ENCODE results near the gene SH2D2A. TPM values are rescaled to one million over a fixed set of nuclear protein-coding genes. Genes with fewer than 3 reads are reported as not detected.

Gene SH2D2A
- total and polyA plus RNA-seq, 9 of the 15 experiments (the other 6 are each of a cell fraction or from before 2014, with no cell fraction given), result 0.89 to 33.6 (median 6.9) TPM

DNA sequence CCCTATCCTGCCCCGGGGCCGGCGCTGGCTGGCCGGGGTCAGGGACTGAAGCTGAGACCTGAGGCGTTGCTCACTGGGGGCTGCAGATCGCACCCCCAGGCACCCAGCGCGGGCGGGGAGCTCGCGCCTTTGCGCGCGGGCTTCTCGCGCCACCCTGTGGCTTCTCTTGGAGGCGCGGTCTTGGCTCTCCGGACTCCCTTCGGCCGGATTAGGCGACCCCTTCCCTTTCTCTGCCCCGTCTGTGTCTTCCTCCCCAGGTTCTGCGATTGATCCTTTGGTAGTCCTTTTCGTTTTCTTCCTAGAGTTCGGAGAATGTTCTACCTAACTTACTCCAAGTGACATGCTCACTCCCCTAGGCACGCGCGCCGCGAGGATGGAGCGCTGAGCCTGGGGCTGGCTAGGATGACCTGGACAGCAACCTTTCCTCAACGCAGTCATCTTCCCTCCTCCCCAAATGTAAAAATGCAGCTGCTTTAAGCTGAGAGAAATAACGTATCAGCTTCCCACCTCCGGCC is 43.5 kb upstream of the SH2D2A start (continued):
- TF ChIP-seq, protein P1, sequence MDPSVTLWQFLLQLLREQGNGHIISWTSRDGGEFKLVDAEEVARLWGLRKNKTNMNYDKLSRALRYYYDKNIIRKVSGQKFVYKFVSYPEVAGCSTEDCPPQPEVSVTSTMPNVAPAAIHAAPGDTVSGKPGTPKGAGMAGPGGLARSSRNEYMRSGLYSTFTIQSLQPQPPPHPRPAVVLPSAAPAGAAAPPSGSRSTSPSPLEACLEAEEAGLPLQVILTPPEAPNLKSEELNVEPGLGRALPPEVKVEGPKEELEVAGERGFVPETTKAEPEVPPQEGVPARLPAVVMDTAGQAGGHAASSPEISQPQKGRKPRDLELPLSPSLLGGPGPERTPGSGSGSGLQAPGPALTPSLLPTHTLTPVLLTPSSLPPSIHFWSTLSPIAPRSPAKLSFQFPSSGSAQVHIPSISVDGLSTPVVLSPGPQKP (CRISPR knock-in tag; IDR thresholded peaks at IDR 0.05), result no peak
- TF ChIP-seq, protein P2, sequence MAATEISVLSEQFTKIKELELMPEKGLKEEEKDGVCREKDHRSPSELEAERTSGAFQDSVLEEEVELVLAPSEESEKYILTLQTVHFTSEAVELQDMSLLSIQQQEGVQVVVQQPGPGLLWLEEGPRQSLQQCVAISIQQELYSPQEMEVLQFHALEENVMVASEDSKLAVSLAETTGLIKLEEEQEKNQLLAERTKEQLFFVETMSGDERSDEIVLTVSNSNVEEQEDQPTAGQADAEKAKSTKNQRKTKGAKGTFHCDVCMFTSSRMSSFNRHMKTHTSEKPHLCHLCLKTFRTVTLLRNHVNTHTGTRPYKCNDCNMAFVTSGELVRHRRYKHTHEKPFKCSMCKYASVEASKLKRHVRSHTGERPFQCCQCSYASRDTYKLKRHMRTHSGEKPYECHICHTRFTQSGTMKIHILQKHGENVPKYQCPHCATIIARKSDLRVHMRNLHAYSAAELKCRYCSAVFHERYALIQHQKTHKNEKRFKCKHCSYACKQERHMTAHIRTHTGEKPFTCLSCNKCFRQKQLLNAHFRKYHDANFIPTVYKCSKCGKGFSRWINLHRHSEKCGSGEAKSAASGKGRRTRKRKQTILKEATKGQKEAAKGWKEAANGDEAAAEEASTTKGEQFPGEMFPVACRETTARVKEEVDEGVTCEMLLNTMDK (IDR thresholded peaks at IDR 0.05; ENCODE audit: borderline replicate concordance, insufficient read depth, low read depth, low read length, poor library complexity, severe bottlenecking), result peak; percentile 63
- TF ChIP-seq, protein P3, sequence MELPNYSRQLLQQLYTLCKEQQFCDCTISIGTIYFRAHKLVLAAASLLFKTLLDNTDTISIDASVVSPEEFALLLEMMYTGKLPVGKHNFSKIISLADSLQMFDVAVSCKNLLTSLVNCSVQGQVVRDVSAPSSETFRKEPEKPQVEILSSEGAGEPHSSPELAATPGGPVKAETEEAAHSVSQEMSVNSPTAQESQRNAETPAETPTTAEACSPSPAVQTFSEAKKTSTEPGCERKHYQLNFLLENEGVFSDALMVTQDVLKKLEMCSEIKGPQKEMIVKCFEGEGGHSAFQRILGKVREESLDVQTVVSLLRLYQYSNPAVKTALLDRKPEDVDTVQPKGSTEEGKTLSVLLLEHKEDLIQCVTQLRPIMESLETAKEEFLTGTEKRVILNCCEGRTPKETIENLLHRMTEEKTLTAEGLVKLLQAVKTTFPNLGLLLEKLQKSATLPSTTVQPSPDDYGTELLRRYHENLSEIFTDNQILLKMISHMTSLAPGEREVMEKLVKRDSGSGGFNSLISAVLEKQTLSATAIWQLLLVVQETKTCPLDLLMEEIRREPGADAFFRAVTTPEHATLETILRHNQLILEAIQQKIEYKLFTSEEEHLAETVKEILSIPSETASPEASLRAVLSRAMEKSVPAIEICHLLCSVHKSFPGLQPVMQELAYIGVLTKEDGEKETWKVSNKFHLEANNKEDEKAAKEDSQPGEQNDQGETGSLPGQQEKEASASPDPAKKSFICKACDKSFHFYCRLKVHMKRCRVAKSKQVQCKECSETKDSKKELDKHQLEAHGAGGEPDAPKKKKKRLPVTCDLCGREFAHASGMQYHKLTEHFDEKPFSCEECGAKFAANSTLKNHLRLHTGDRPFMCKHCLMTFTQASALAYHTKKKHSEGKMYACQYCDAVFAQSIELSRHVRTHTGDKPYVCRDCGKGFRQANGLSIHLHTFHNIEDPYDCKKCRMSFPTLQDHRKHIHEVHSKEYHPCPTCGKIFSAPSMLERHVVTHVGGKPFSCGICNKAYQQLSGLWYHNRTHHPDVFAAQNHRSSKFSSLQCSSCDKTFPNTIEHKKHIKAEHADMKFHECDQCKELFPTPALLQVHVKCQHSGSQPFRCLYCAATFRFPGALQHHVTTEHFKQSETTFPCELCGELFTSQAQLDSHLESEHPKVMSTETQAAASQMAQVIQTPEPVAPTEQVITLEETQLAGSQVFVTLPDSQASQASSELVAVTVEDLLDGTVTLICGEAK (IDR thresholded peaks at IDR 0.05), result 0 out of 2 replicates have a peak, but pooled peaks have one; percentile 31
- TF ChIP-seq, protein P3 (CRISPR knock-in tag; IDR thresholded peaks at IDR 0.05), result no peak
- TF ChIP-seq, protein P4, sequence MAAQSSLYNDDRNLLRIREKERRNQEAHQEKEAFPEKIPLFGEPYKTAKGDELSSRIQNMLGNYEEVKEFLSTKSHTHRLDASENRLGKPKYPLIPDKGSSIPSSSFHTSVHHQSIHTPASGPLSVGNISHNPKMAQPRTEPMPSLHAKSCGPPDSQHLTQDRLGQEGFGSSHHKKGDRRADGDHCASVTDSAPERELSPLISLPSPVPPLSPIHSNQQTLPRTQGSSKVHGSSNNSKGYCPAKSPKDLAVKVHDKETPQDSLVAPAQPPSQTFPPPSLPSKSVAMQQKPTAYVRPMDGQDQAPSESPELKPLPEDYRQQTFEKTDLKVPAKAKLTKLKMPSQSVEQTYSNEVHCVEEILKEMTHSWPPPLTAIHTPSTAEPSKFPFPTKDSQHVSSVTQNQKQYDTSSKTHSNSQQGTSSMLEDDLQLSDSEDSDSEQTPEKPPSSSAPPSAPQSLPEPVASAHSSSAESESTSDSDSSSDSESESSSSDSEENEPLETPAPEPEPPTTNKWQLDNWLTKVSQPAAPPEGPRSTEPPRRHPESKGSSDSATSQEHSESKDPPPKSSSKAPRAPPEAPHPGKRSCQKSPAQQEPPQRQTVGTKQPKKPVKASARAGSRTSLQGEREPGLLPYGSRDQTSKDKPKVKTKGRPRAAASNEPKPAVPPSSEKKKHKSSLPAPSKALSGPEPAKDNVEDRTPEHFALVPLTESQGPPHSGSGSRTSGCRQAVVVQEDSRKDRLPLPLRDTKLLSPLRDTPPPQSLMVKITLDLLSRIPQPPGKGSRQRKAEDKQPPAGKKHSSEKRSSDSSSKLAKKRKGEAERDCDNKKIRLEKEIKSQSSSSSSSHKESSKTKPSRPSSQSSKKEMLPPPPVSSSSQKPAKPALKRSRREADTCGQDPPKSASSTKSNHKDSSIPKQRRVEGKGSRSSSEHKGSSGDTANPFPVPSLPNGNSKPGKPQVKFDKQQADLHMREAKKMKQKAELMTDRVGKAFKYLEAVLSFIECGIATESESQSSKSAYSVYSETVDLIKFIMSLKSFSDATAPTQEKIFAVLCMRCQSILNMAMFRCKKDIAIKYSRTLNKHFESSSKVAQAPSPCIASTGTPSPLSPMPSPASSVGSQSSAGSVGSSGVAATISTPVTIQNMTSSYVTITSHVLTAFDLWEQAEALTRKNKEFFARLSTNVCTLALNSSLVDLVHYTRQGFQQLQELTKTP (IDR thresholded peaks at IDR 0.05; ENCODE audit: low read depth in 1 of 2, partially characterized antibody in 2 of 2), result peak in 1 of 2 experiments; percentile 30
- TF ChIP-seq MCM3 (IDR thresholded peaks at IDR 0.05), result no peak
- TF ChIP-seq, protein P5, sequence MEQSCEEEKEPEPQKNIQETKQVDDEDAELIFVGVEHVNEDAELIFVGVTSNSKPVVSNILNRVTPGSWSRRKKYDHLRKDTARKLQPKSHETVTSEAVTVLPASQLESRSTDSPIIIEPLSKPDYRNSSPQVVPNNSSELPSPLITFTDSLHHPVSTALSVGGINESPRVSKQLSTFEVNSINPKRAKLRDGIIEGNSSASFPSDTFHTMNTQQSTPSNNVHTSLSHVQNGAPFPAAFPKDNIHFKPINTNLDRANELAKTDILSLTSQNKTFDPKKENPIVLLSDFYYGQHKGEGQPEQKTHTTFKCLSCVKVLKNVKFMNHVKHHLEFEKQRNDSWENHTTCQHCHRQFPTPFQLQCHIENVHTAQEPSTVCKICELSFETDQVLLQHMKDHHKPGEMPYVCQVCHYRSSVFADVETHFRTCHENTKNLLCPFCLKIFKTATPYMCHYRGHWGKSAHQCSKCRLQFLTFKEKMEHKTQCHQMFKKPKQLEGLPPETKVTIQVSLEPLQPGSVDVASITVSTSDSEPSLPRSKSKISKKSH (CRISPR knock-in tag; IDR thresholded peaks at IDR 0.05), result no peak
- no peak for TF ChIP-seq CSDE1 (IDR thresholded peaks at IDR 0.05)
- TF ChIP-seq SNIP1 (IDR thresholded peaks at IDR 0.05; ENCODE audit: low read depth), result no peak

Data from K562 (cell line).